Lung (tissue), 12 donors: Measurements from ENCODE around the gene DAZAP1. TPM values are rescaled to one million over a fixed set of nuclear protein-coding genes. Genes with fewer than 3 reads are reported as not detected.

Source experiments
- ATAC-seq: fragments of 200-7000 bp; cut with Tn5 transposase; one replicate; pipeline ENCODE4 v1.9.1; 2020; ENCODE audit warnings: moderate number of reproducible peaks; ENCODE audit not compliant: insufficient read depth, low FRiP score
- DNase-seq, 3 donors: peaks; one replicate each; pipeline ENCODE4 v3.0.0-alpha.2; 2013 to 2017
- H3K27ac ChIP-seq, 2 donors: one replicate each; pipeline ENCODE4 v1.5.1; 2013; ENCODE audit warnings: mild to moderate bottlenecking in 2 of 2, moderate library complexity in 2 of 2, control low read depth in 1 of 2, inconsistent platforms in 1 of 2, low read depth in 1 of 2, low read length in 1 of 2
- H3K27me3 ChIP-seq, 3 donors: one replicate each; pipeline ENCODE4 v1.5.1; 2013; ENCODE audit warnings: low read length in 2 of 3; ENCODE audit not compliant: control insufficient read depth in 3 of 3, insufficient read depth in 3 of 3
- H3K36me3 ChIP-seq, 4 donors: one replicate each; pipeline ENCODE4 v1.5.1; 2013; ENCODE audit warnings: low read length in 4 of 4, mild to moderate bottlenecking in 1 of 4, moderate library complexity in 1 of 4; ENCODE audit not compliant: control insufficient read depth in 4 of 4, insufficient read depth in 4 of 4
- H3K4me1 ChIP-seq, 5 donors: one replicate each; pipeline ENCODE4 v1.5.1; 2013; ENCODE audit warnings: low read length in 5 of 5, mild to moderate bottlenecking in 2 of 5, moderate library complexity in 1 of 5; ENCODE audit not compliant: control insufficient read depth in 5 of 5, insufficient read depth in 5 of 5
- H3K4me3 ChIP-seq: one replicate; pipeline ENCODE4 v1.5.1; 2013; ENCODE audit warnings: mild to moderate bottlenecking, control low read depth, moderate library complexity
- H3K9ac ChIP-seq, 2 donors: one replicate each; pipeline ENCODE4 v1.5.1; 2013; ENCODE audit warnings: low read length in 2 of 2, control low read depth in 1 of 2; ENCODE audit not compliant: insufficient read depth in 1 of 2
- H3K9me3 ChIP-seq, 4 donors: one replicate each; pipeline ENCODE4 v1.5.1; 2013; ENCODE audit warnings: low read length in 3 of 4, mild to moderate bottlenecking in 1 of 4, moderate library complexity in 1 of 4; ENCODE audit not compliant: control insufficient read depth in 4 of 4, insufficient read depth in 3 of 4
- CTCF ChIP-seq: IDR thresholded peaks from 2 replicates; pipeline ENCODE4 v1.5.1; 2012; ENCODE audit warnings: mild to moderate bottlenecking; ENCODE audit errors: control extremely low read depth, extremely low read depth
- WGBS, 2 donors: extraction: QIAGEN DNeasy Blood & Tissue Kit; methylation state at CpG; one replicate each; pipeline ENCODE4 v1.1.7; 2013; 5-methylcytosine and 5-hydroxymethylcytosine counted together
- polyA plus RNA-seq, 2 donors: library from polyadenylated mRNA; stranded (reverse); fragments of 200-250 nt; gene quantifications; one replicate each; pipeline ENCODE4 v1.2.1, GENCODE V29; 2013
- total RNA-seq, 2 donors: library from RNA; depleted of rRNA in 1 of 2; stranded (reverse); fragments of >200 nt in 1 of 2; gene quantifications; one replicate each; pipeline ENCODE4 v1.2.1, GENCODE V29; 2014 to 2021
- donor health status: control.
- donor health status: control.
- donor health status: Bipolar disorder and iron deficiency.
- donor health status: healthy.
- donor health status: DM: yes; HTN: yes; CAD: no.

Gene DAZAP1
- total and polyA plus RNA-seq, 4 donors, result 61.4 to 125 (median 80.1) TPM

GRCh38 chr19:1364070-1364704 lies 43.2 kb upstream of the DAZAP1 start:
- peaks cover 0 to 30% (median 14%) of the 10 kb centered on the region in 5 donors for H3K4me1 ChIP-seq
- TF ChIP-seq CTCF, result no peak
- no peak overlapping the region for H3K4me3 ChIP-seq
- no peaks in the 10 kb centered on the region for H3K9me3 ChIP-seq
- DNase-seq (no peak), ATAC-seq (no peak)
- WGBS, 2 donors, result 35 to 66% methylated on average over 15 of the region's 15 CpGs
- H3K27ac ChIP-seq, result no peak overlapping the region
- H3K9ac ChIP-seq, result no peak overlapping the region
- no peaks in the 10 kb centered on the region for H3K27me3 ChIP-seq
- peaks cover 3 to 47% (median 39%) of the 10 kb centered on the region in 4 donors for H3K36me3 ChIP-seq

GRCh38 chr19:1365319-1366269 lies 41.8 kb upstream of the DAZAP1 start:
- H3K4me3 ChIP-seq, result no peak overlapping the region
- H3K9ac ChIP-seq, result no peak overlapping the region
- H3K27me3 ChIP-seq, result no peaks in the 10 kb centered on the region
- no peak overlapping the region for H3K27ac ChIP-seq
- DNase-seq, result no peak
- no peak for ATAC-seq
- peaks cover 8 to 53% (median 40%) of the 10 kb centered on the region in 4 donors for H3K36me3 ChIP-seq
- TF ChIP-seq CTCF, result no peak
- 89% methylated on average over 36 to 37 of the region's 37 CpGs for WGBS, 2 donors
- peaks cover 0 to 23% (median 9%) of the 10 kb centered on the region in 5 donors for H3K4me1 ChIP-seq
- no peaks in the 10 kb centered on the region for H3K9me3 ChIP-seq

GRCh38 chr19:1366296-1366695 lies 41.1 kb upstream of the DAZAP1 start:
- H3K27me3 ChIP-seq, result no peaks in the 10 kb centered on the region
- no peak overlapping the region for H3K27ac ChIP-seq
- DNase-seq (no peak), ATAC-seq (no peak)
- no peak for TF ChIP-seq CTCF
- H3K9ac ChIP-seq, result no peak overlapping the region
- 95 to 97% methylated on average over 10 of the region's 10 CpGs for WGBS, 2 donors
- H3K9me3 ChIP-seq, result no peaks in the 10 kb centered on the region
- no peak overlapping the region for H3K4me3 ChIP-seq
- H3K36me3 ChIP-seq, result peaks cover 11 to 57% (median 44%) of the 10 kb centered on the region in 4 donors
- peaks cover 0 to 16% (median 8%) of the 10 kb centered on the region in 5 donors for H3K4me1 ChIP-seq
